OCI-LY7 (cell line): Measurements from ENCODE around the gene PARG. TPM values are rescaled to one million over a fixed set of nuclear protein-coding genes. Genes with fewer than 3 reads are reported as not detected.
"Not testable (repeated sequence)": the region's sequence is repeated elsewhere in the genome, so short reads cannot be mapped to it uniquely, and the experiment has no call there.

Source experiments
- Bru-seq: library from RNA; stranded (reverse); fragments of 400-500 nt; gene quantifications from one replicate; lab custom pipeline; 2021; lab: Mats Ljungman, UMichigan
- BruChase-seq, 2 experiments: library from RNA; stranded (reverse); fragments of 400-500 nt; gene quantifications; one replicate each; lab custom pipeline; 2021; lab: Mats Ljungman, UMichigan
- BruUV-seq: library from RNA; stranded (reverse); fragments of 400-500 nt; replicated peaks from 2 replicates; lab custom pipeline; 2021; lab: Mats Ljungman, UMichigan
- CTCF ChIA-PET: fragments of 300-600 bp; sonication (Branson Sonifier 250); formaldehyde crosslinking; loops from one replicate; lab custom pipeline; 2022; ENCODE audit warnings: antibody characterized with exemption; ENCODE audit not compliant: unreplicated experiment; lab: Charles Lee
- POLR2A ChIA-PET: fragments of 300-600 bp; sonication (Branson Sonifier 250); formaldehyde crosslinking; loops from one replicate; lab custom pipeline; 2022; ENCODE audit warnings: antibody characterized with exemption; lab: Charles Lee
- DNase-seq: peaks from one replicate; pipeline ENCODE4 v3.0.0-alpha.2; 2015; ENCODE audit warnings: low spot score
- H2AFZ ChIP-seq: fragments of 200-600 bp; sonication (generic), shearing (Covaris generic); 2 replicates; pipeline ENCODE4 v1.6.1; 2014; ENCODE audit warnings: mild to moderate bottlenecking, antibody characterized with exemption, low read length, moderate library complexity
- H3K27ac ChIP-seq: fragments of 200-600 bp; sonication (generic); 2 replicates; pipeline ENCODE4 v1.5.1; 2014; ENCODE audit warnings: mixed run types, low read depth, mild to moderate bottlenecking, moderate library complexity, low read length, inconsistent platforms; ENCODE audit not compliant: poor library complexity, severe bottlenecking
- H3K36me3 ChIP-seq: fragments of 200-600 bp; sonication (generic); 2 replicates; pipeline ENCODE4 v1.6.1; 2014; ENCODE audit warnings: mild to moderate bottlenecking, antibody characterized with exemption, low read length, moderate library complexity, mixed read lengths; ENCODE audit not compliant: insufficient read depth
- H3K4me1 ChIP-seq: fragments of 200-600 bp; sonication (generic); 2 replicates; pipeline ENCODE4 v1.5.1; 2014; ENCODE audit warnings: mild to moderate bottlenecking, low read length; ENCODE audit not compliant: insufficient read depth, poor library complexity, severe bottlenecking
- H3K4me2 ChIP-seq: fragments of 200-600 bp; sonication (generic); 2 replicates; pipeline ENCODE4 v1.6.1; 2014; ENCODE audit warnings: mild to moderate bottlenecking, low read length
- H3K4me3 ChIP-seq: fragments of 200-600 bp; sonication (generic); 2 replicates; pipeline ENCODE4 v1.5.1; 2014; ENCODE audit warnings: mild to moderate bottlenecking, low read depth, low read length; ENCODE audit not compliant: poor library complexity, severe bottlenecking
- H3K79me2 ChIP-seq: fragments of 200-600 bp; sonication (generic); 2 replicates; pipeline ENCODE4 v1.6.1; 2016; ENCODE audit warnings: low read depth, mild to moderate bottlenecking, low read length, moderate library complexity, mixed read lengths; ENCODE audit not compliant: insufficient read depth
- H3K9me2 ChIP-seq: fragments of 200-600 bp; sonication (generic); 2 replicates; pipeline ENCODE4 v1.6.1; 2016; ENCODE audit warnings: mild to moderate bottlenecking, low read length, mixed read lengths; ENCODE audit not compliant: insufficient read depth
- H3K9me3 ChIP-seq: fragments of 200-600 bp; sonication (generic); 2 replicates; pipeline ENCODE4 v1.6.1; 2014; ENCODE audit warnings: mild to moderate bottlenecking, mixed run types, low read length, mixed read lengths
- H4K20me1 ChIP-seq: fragments of 200-600 bp; sonication (generic); 2 replicates; pipeline ENCODE4 v1.6.1; 2014; ENCODE audit warnings: mild to moderate bottlenecking, antibody characterized with exemption, low read length, moderate library complexity, mixed read lengths; ENCODE audit not compliant: insufficient read depth
- CTCF ChIP-seq: fragments of 200-600 bp; sonication (generic); conservative IDR thresholded peaks from 2 replicates; pipeline ENCODE4 v1.5.1; 2014; ENCODE audit warnings: mild to moderate bottlenecking, antibody characterized with exemption, low read length, moderate library complexity, mixed read lengths
- intact Hi-C: fragments of 100-400 bp; cut with micrococcal nuclease; formaldehyde crosslinking; loops from one replicate; pipeline ENCODE4 v1.10.0; 2022; ENCODE audit not compliant: unreplicated experiment
- long read RNA-seq: library from polyadenylated mRNA; stranded (forward); transcript quantifications from one replicate; pipeline ENCODE4 v2.0.0, GENCODE V29; 2022
- total RNA-seq, 2 experiments: library from RNA; depleted of rRNA in 1 of 2; stranded (reverse); fragments of >200 nt in 1 of 2; shearing (Covaris generic) in 1 of 2; gene quantifications; 2 replicates each; pipeline ENCODE4 v1.2.3, GENCODE V29; 2014 to 2022

PARG gene
- total RNA-seq (2014; rRNA removed; shearing (Covaris generic)): 34.9 and 40.5 TPM in 2 replicates
- total RNA-seq (2022): 46.9 and 52.5 TPM in 2 replicates
- Bru-seq, nascent RNA: percentile 79 among the genes with signal in this experiment
- percentile 68 among the genes with signal in this experiment for BruChase-seq, experiment 1, labeled RNA remaining after a 6-hour chase
- BruChase-seq, experiment 2, labeled RNA remaining after a 2-hour chase: percentile 70 among the genes with signal in this experiment
- long read RNA-seq, partial matches to known transcripts: 7 of 142 reads
- long read RNA-seq, other reads (novel, unspliced or antisense): 135 of 142 reads

DNA sequence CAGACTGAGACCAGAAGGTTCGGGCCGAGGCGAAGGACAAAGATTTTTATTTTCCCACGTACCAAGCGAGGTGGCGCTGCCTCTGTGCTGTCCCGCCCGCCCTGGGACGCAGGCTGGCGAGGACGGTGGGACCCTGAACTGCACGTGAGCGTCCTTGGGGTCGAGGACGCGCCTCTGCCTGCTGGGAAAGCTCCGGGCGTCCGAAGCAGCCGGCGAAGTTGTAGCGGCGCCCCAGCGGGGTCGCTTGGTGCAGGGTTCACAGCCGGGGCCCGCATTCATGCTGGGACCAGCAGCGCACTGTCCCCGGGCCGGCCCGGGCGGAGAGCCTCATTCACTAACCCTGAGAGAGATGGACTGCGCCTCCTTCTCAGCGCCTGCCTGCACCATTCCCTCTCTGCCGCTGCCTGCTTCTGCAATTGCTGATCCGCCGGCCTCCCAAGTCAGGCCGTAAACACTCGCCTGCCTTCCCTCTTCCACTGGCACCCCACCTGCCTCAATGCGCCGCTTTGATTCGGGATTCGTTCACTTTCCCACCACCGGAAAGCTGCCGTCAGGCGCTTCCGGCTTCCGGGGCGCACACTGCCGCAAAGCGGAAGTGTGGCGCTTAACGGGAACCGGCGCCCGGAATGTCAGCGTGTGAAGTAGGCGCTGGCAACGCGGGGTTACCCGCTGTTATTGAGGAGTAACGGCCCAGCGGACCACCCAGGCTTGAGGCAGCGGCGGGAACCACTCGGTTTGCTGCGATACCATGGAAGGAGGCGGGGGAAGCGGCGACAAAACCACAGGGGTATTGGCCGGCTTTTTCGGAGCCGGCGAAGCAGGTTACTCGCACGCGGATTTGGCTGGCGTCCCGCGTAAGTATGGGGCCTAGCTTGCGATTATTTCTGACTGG lies at the start of gene PARG, which contains the start of gene TIMM23B:
Gene PARG (minus strand): TSS at position 581 of the 892 bp plus-strand sequence. CDS start 302 bp downstream, at position 279.
Gene TIMM23B (plus strand): TSS at position 607 of the 892 bp plus-strand sequence. CDS start 142 bp downstream, at position 749.
- H3K4me1 ChIP-seq, CTCF ChIA-PET, H3K9me2 ChIP-seq, POLR2A ChIA-PET, intact Hi-C loops, H4K20me1 ChIP-seq, H3K9me3 ChIP-seq: not testable (repeated sequence)
- H3K36me3 ChIP-seq: peaks cover 16% of the 10 kb centered on the region
- H3K4me2 ChIP-seq: peak within 1 kb of the TSS; percentile 83
- peak; percentile 87 for DNase-seq
- BruUV-seq: TSS peak; percentile 70
- H3K4me3 ChIP-seq: peak within 1 kb of the TSS; percentile 85
- peak within 1 kb of the TSS; percentile 64; the same call in 1 of the 2 replicates for H2AFZ ChIP-seq
- peak within 1 kb of the TSS; percentile 60 for H3K27ac ChIP-seq
- peaks cover 55% of the 10 kb centered on the region for H3K79me2 ChIP-seq
- peak; percentile 8; the same call in 1 of the 2 replicates for TF ChIP-seq CTCF

DNA sequence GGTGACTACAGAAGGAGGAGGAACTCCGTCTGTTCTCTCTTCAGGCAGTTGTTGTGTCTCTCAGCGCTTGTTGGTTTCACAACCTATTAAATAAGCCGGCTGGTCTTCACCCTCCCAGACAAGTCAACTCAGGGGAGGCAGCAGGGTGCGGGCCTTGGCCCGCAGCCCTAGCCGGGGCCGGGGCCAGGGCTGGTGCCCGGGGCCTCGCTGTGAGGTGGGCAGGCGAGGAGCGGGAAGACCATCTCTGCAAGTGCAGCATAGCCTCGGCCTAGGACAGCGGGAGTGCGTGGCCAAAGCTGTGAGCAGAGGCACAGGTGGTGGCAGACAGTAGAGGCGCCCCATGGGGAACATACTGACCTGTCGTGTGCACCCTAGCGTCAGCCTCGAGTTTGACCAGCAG lies 46.5 kb upstream of the PARG start, which contains the start of gene AGAP6:
Gene AGAP6 (plus strand): TSS at position 31 of the 400 bp plus-strand sequence. CDS start 310 bp downstream, at position 341.
- H3K9me2 ChIP-seq, POLR2A ChIA-PET, intact Hi-C loops, H3K79me2 ChIP-seq, H3K36me3 ChIP-seq, H3K4me2 ChIP-seq, H3K9me3 ChIP-seq, H4K20me1 ChIP-seq, DNase-seq, H3K4me1 ChIP-seq, H3K27ac ChIP-seq, H3K4me3 ChIP-seq, H2AFZ ChIP-seq, BruUV-seq, CTCF ChIA-PET: not testable (repeated sequence)

- H3K36me3 ChIP-seq, H2AFZ ChIP-seq, H3K27ac ChIP-seq, H3K4me2 ChIP-seq, H3K9me2 ChIP-seq, CTCF ChIA-PET, H3K4me3 ChIP-seq, H3K9me3 ChIP-seq, DNase-seq, POLR2A ChIA-PET, H4K20me1 ChIP-seq, H3K79me2 ChIP-seq, intact Hi-C loops, BruUV-seq, H3K4me1 ChIP-seq: not testable (repeated sequence)
Measured at GRCh38 chr10:49987207-49987606, 45.4 kb upstream of the PARG start.

GRCh38 chr10:49977756-49978155 lies 35.9 kb upstream of the PARG start:
- H3K9me3 ChIP-seq, POLR2A ChIA-PET, H3K9me2 ChIP-seq, BruUV-seq, intact Hi-C loops, H3K79me2 ChIP-seq, CTCF ChIA-PET, H3K27ac ChIP-seq, H3K4me3 ChIP-seq, H2AFZ ChIP-seq, H3K4me2 ChIP-seq, DNase-seq, H3K36me3 ChIP-seq, H4K20me1 ChIP-seq, H3K4me1 ChIP-seq: not testable (repeated sequence)

DNA sequence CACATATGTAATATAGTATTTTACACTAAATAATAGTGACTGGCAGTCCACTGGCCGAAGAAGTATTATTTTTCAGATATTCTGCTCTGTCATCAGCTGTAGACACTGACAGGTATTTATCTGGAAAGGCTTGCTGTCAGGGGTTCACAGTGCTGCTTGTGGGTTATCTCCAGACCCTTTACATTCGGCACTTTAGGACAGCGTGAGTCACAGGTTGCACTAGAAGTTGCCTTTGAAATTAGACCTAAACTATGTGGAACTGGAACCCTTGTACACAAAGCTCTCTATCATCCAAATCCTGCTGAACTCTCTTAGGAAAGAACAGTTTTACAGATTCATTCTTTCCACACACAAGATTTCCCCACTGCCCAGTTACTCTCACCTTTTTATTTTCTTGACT lies 30.3 kb upstream of the PARG start:
- intact Hi-C loops, H3K4me1 ChIP-seq, H3K79me2 ChIP-seq, H3K4me2 ChIP-seq, H3K9me2 ChIP-seq, H3K4me3 ChIP-seq, DNase-seq, H2AFZ ChIP-seq, CTCF ChIA-PET, H4K20me1 ChIP-seq, BruUV-seq, H3K9me3 ChIP-seq, H3K36me3 ChIP-seq, POLR2A ChIA-PET, H3K27ac ChIP-seq: not testable (repeated sequence)
